Measurements from ENCODE around the gene FAM181B.
"Not testable (repeated sequence)": the region's sequence is repeated elsewhere in the genome, so short reads cannot be mapped to it uniquely, and the experiment has no call there.

The FAM181B gene

GRCh38 chr11:82732734-82733443 lies 775 bp downstream of the FAM181B start:
- no peak for DNase-seq (ENCODE audit: low read depth)

GRCh38 chr11:82732348-82732733 lies 1.3 kb downstream of the FAM181B start:
- DNase-seq (ENCODE audit: low read depth) = no peak

DNA sequence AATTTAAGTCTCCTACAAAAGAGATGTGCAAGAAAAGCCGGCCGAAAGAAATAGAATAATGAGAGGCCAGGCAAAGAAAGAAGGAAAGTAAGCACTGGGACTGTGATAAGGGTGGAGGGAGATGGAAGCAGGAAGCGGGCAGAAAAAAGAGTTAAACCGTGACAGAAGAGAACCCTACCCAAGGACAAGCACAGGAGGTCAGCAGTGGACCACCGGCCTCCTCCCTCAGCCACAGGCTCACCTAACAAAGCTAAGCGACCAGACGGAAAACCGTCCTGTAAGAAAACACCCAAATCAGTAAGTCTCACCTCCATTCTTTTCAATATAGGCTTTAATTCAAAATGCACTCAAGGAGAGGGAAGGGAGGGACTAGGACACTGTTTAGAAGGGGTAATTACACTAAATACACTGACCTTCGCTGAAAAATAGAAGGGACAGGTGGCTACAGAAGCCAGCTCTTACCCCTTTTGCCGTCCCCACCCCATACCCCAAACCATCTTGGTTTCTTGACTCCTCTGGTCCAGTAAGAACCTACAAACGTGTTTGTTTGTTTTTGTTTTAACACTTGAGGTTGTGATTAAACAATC lies 1.9 kb downstream of the FAM181B start:
- DNase-seq (ENCODE audit: low read depth) = no peak

- DNase-seq (ENCODE audit: low read depth) = no peak
Observed at GRCh38 chr11:82730754-82731153, 2.9 kb downstream of the FAM181B start.

DNA sequence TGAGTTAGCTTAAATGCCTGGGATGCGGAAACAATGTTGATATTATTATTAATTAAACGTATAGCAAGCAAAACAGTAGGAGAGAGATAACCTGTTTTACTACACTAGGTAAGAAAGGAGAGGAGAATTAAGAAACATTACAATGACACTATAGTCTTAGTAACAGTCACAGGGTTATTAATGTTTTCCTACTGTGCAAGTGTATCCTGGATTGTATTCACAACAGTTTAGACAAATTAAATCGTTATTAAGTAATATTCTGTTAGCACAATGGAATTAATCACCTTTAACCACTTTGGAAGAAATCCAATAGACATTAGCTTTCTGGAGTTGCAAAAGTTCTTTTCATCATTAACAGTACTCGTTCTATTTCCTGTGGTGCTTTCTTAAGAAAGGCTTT lies 3.4 kb downstream of the FAM181B start:
- DNase-seq (ENCODE audit: low read depth) = no peak

DNA sequence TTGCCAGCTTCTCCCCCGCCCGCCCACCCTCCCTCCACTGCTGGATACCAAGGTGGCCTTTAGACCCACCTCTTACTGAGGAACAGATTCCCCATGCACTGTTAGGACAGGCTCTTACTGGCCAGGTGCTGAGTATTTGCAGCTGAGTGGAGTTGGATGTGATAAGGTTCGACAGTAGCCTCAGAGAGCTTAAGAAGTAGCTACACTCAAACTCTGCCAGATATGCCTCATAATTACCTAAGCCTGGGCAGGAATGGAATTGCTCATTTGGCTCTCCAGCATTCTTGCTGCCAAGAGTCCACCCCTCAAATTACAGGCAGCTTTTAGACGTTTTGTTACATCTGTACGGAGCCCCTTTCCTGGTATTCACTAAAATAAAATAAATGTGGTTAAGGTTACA lies 9.6 kb downstream of the FAM181B start:
- no peak for DNase-seq (ENCODE audit: low read depth)

DNA sequence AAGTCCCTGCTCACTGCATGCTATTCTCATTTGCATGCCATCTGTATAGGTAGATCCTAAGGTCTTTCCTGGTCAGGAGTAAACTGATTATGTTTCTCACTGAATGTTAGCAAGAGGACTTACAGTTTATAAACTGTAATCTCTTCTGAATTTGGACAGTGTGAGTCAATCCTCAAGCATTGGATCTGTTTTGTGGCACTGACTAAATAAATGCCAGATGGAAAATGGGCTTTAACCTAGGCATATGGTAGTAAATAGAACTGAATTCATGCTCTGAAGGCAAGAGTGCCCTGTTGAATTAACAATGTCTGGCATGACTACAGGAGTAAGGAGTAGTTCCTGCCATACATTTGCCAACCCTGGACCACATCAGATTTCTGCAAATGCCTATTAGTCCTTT lies 11.4 kb downstream of the FAM181B start:
- no peak for DNase-seq (ENCODE audit: low read depth)

DNA sequence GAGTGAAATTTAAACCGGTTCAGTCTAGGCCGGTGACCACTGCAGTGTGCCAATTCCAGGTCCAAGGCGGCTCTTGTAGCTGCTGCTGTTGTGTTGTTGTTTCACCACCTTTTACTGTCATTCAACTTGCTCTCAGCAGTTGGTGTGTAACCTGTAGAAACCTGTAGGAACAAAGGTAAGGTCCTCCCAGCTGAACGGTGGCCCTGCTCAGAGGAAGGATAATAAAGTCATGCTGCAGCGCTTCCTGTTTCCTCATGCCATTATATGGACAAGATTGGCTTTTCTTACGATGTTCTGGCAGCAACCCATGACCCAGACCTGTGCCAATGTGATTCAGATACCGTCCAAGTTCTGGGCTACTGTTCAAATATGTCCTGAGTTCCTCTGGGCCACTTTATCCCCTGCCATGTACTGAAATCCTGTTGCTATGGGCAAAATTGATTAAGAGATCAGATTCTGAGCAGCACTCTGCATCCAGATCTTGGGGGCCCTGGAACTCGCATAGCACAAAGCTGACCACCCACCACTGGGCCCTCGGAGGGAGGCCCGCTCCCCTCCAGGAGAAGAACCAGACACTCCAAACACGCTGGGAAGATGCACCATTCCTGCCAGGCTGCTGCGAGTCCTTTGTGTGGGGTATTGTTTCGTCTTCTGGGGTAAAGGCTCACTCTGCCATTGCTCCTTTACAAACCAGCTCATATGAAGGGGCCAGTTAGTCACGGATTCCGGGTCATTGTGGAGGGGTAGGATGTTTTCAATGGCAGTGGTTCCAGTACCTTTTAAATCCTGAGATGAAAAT lies 13.2 kb downstream of the FAM181B start:
- DNase-seq (ENCODE audit: low read depth) = no peak

DNA sequence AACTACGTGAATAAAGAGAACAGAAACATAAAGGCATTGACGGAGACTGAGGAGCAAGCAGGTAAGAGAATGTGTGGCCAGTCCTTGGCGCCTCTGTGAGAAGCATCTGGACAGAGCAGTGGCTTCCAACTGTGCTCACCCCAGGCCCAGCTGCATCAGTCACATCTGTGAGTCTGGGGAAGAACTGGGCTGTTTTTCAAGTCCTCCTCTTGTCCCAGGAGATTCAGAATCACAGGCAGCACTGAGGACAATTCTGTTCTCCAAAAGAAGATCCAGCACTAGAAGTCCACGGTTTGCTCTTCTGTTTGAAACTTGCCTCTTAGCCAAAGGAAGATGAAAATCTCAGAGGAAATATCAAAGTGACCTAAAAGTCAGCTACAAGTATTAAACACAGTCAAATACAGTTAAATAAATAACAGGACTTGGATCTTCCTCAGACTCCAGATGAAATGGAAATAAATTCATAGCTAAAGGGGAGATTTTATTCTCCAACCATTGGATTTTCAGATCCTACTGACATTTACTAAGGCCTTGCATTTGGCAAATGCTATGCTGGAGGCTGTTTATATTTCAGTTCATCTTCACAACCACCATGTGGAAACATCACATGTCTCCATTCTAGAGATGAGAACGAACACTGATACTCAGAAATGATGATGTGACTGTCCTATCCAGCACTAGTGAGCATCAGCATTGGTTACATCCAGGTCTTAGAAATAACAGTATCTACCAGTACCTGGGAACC lies 14.1 kb downstream of the FAM181B start:
- DNase-seq (ENCODE audit: low read depth) = no peak

GRCh38 chr11:82718821-82719220 lies 14.8 kb downstream of the FAM181B start:
- DNase-seq (ENCODE audit: low read depth) = no peak

- no peak for DNase-seq (ENCODE audit: low read depth)
Observed at GRCh38 chr11:82718307-82718706, 15.4 kb downstream of the FAM181B start.

- DNase-seq (ENCODE audit: low read depth) = no peak
Observed at GRCh38 chr11:82714346-82715174, 19.1 kb downstream of the FAM181B start.

DNA sequence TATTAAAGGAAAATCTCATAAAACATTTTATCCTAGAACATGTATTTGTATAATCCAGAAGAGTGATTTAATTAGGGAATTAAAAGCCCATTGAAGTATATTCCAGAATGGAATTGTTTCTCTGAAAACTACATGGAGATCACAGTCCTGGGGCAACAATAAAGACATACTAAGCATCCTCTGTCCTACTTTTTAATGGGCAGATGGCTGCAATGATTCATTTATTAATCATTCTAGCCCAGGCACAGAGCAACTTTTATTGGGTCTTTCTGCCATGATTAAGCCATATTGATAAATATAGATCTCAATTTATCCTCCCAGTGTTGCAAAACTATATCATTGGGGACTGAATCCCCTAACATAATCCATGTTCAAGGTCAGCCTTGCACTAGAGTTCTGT lies 22.0 kb downstream of the FAM181B start:
- no peak for DNase-seq (ENCODE audit: low read depth)

DNA sequence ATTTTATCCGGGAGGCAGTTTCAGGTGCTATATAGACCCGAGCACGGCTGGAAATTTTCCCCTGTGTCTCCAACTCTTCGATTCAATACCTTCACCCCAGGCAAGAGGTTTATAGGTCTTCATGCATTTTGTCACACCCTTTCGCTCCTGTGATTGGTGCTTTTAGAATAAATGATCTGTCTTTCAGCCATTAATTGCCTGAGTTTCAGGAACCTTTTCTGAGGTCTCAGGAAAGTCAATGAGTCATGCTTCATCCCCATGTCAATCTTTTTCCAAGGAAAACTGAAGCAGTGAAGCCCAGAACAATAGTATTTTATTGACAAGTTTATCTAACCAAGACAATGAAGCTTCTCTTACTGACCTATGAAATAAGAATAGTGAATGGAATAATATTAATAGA lies 29.9 kb downstream of the FAM181B start:
- DNase-seq (ENCODE audit: low read depth) = no peak

DNA sequence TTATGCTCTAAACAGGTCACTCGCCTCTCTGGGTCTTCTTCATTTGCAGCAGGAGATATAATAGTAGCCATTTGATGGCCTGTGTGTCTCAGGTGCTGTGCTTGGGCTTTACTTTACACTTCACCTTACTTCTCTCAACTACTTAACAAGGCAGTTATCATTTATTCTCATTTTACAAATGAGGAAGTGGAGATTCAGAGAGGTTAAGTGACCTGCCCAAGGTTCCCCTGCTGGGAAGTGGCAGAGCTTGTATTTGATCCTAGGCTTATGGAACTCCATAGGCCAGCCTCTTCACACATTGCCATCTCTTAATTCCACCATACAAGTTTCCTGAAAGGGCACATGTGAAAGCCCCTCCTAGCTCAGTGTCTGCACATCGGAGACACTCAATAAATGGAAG lies 30.4 kb downstream of the FAM181B start:
- no peak for DNase-seq (ENCODE audit: low read depth)

DNA sequence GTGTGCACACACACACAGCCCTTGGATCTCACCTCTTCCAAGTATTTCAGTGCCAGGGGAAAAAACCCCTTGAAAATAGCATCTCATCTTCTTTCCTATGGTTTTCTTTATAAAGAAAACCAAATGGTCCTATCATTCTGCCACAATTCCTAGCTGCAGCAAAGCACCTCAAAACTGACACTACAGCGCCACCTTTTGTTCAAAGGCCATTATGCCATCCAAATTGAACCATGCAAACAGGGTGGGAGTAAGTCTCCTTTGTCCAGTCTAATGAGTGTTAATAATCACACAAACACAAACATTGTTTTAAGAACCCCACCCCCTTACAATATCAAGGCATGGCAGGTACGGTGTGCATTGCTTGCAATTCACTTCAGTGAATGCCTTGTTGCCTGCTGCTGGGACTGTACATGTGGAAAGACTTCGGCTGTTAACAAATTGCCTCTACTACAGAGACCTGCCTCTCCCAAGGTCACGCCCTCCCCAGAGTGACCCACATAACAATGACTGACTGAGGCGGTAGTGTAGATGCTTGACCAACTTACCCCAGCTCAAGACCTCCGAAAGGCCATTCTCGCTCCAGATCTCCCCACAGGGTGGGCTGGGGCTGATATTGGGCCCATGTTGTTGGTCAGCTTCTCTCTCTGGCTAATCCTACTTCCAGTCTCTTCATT lies 31.7 kb downstream of the FAM181B start:
- no peak for DNase-seq (ENCODE audit: low read depth)

DNA sequence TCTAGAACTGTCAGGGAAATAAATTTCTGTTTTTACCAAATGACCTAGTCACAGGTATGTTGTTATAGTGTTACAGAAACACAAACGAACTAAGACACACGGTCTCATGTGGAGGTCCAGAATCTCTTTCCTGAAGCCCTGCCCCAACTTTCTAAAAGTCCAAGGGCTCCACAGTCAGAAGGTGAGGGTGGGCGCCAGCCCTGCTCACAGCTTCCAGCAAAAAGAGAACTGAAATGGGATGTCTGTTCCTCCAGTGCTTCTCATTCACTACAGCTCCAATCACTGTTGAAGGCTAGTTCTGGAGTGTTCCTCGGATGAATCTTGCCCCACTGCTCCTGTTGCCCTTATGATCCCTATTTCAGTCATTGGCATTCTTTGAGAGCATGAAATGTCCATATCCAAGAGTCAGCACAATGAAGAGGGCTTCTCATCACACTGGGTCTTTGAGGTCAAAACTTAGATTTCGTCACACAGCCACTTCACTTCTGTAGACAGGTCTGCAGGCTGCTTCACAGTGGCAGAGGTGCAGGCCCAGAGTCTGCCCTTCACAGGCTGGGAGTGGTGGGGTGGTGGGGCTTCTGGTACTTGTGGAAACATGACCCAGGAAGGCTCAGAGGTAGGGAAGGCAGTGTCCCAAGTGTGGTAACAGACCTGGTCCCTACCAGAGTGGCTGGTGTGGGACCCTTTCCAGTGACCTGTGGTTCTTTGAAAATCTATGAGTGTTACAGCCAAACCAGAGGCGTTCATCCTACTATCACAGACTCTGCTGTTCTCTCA lies 34.9 kb downstream of the FAM181B start:
- no peak for DNase-seq (ENCODE audit: low read depth)

DNA sequence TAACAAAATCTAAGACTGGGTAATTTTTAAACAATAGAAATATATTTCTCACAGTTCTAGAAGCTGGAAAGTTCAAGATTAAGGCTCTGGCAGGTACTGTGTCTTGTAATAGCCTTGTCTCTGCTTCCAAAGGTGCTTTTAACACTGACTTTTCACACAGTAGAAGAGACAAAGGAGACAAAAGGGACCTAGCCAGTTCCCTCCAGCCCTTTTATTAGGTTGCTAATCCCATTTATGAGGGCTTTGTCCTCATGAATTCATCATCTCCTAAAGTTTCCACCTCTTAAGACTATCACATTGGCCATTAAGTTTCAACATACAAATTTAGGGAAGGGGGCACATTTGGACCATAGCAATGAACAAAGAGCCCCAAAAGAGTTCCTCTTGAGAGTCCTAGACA lies 40.7 kb downstream of the FAM181B start:
- DNase-seq (ENCODE audit: low read depth) = no peak

- not testable (repeated sequence) for DNase-seq (ENCODE audit: low read depth)
Observed at GRCh38 chr11:82689347-82689746, 44.3 kb downstream of the FAM181B start.

- no peak for DNase-seq (ENCODE audit: low read depth)
Observed at GRCh38 chr11:82686211-82686610, 47.5 kb downstream of the FAM181B start.
